ENCODE data around the gene HMGXB3.

DNA sequence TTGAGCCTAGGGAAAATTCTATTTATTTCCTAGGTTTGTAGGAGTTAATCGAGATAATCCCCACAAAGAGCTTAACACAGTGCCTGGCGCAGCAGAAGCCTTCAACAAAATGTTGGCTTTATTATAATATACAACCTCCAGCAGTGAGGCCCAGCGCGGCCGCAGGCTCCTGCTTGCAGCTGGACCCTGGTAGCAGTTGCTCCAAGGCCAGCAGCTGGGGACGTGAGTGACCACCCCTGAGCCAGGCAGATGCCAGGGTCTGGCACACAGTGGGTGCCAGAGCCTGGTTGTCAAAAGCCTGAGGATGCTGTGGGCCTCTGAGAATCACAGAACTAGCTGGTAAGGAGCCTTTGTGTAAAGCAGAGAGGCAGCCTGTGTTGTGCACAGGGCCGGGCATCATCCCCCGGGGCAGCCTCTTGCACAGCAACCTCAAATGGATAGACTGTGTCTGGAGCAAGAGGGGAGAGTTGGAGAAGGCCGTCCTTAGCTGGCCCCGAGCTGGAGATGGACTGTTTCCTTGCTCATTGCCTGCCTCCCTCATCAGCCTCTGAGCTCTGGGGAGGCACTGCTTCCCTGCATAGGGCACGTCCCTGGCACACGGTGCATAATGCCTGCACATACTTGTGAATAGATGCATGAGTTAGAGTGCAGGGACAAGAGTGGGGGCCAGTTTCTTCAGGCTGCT lies 68.6 kb downstream of the HMGXB3 start:
- TF ChIP-seq CTCF (IDR thresholded peaks at IDR 0.05; ENCODE audit: low read length) (no peak), EZH2 (optimal IDR thresholded peaks at IDR 0.05; ENCODE audit: low read depth, low read length) (no peak), EZH2phosphoT487 (IDR thresholded peaks at IDR 0.05; ENCODE audit: low read length) (no peak)

Data from MM.1S (cell line).